ENCODE data around the gene DMAC2. TPM values are rescaled to one million over a fixed set of nuclear protein-coding genes. Genes with fewer than 3 reads are reported as not detected.

Gene DMAC2
- total and polyA plus RNA-seq, 4 donors = 25.5 to 51.7 (median 48.8) TPM

- peak overlapping the region; percentile 35 for H3K4me3 ChIP-seq
- H3K9me3 ChIP-seq (ENCODE audit: control insufficient read depth in 4 of 4, insufficient read depth in 3 of 4, low read length in 3 of 4) = no peaks in the 10 kb centered on the region
- no peak for ATAC-seq (ENCODE audit: insufficient read depth, low FRiP score)
- peak overlapping the region; percentile 59 to 86 for H3K27ac ChIP-seq (ENCODE audit: low read depth in 1 of 2, low read length in 1 of 2)
- H3K27me3 ChIP-seq (ENCODE audit: control insufficient read depth in 3 of 3, insufficient read depth in 3 of 3, low read length in 2 of 3) = no peaks in the 10 kb centered on the region
- H3K36me3 ChIP-seq (ENCODE audit: control insufficient read depth in 4 of 4, insufficient read depth in 4 of 4, low read length in 4 of 4) = peaks cover 0 to 29% (median 3%) of the 10 kb centered on the region in 4 donors
- TF ChIP-seq CTCF (IDR thresholded peaks at IDR 0.05; ENCODE audit: control extremely low read depth, extremely low read depth) = no peak
- WGBS, 2 donors = 62 to 80% methylated on average over 36 of the region's 36 CpGs
- peaks cover 0 to 26% (median 13%) of the 10 kb centered on the region in 5 donors for H3K4me1 ChIP-seq (ENCODE audit: control insufficient read depth in 5 of 5, insufficient read depth in 5 of 5, low read length in 5 of 5)
- DNase-seq = no peak
- no peak overlapping the region for H3K9ac ChIP-seq (ENCODE audit: insufficient read depth in 1 of 2, low read length in 2 of 2)
These were observed 13.4 kb downstream of the DMAC2 start for GRCh38 chr19:41426116-41426841.

- WGBS, 2 donors = 73 to 83% methylated on average over 28 of the region's 28 CpGs
- H3K9ac ChIP-seq (ENCODE audit: insufficient read depth in 1 of 2, low read length in 2 of 2) = no peak overlapping the region
- peak overlapping the region in 1 of 2 donors; percentile 59 for H3K27ac ChIP-seq (ENCODE audit: low read depth in 1 of 2, low read length in 1 of 2)
- ATAC-seq (ENCODE audit: insufficient read depth, low FRiP score) (no peak), DNase-seq (no peak)
- H3K9me3 ChIP-seq (ENCODE audit: control insufficient read depth in 4 of 4, insufficient read depth in 3 of 4, low read length in 3 of 4) = no peaks in the 10 kb centered on the region
- peak overlapping the region; percentile 11 for H3K4me3 ChIP-seq
- H3K27me3 ChIP-seq (ENCODE audit: control insufficient read depth in 3 of 3, insufficient read depth in 3 of 3, low read length in 2 of 3) = no peaks in the 10 kb centered on the region
- TF ChIP-seq CTCF (IDR thresholded peaks at IDR 0.05; ENCODE audit: control extremely low read depth, extremely low read depth) = no peak
- H3K4me1 ChIP-seq (ENCODE audit: control insufficient read depth in 5 of 5, insufficient read depth in 5 of 5, low read length in 5 of 5) = peaks cover 0 to 31% (median 13%) of the 10 kb centered on the region in 5 donors
- H3K36me3 ChIP-seq (ENCODE audit: control insufficient read depth in 4 of 4, insufficient read depth in 4 of 4, low read length in 4 of 4) = peaks cover 0 to 36% (median 4%) of the 10 kb centered on the region in 4 donors
These were observed 14.3 kb downstream of the DMAC2 start for GRCh38 chr19:41425174-41426115.

GRCh38 chr19:41424335-41425173 lies 15.2 kb downstream of the DMAC2 start:
- H3K27me3 ChIP-seq (ENCODE audit: control insufficient read depth in 3 of 3, insufficient read depth in 3 of 3, low read length in 2 of 3) = no peaks in the 10 kb centered on the region
- no peaks in the 10 kb centered on the region for H3K9me3 ChIP-seq (ENCODE audit: control insufficient read depth in 4 of 4, insufficient read depth in 3 of 4, low read length in 3 of 4)
- H3K27ac ChIP-seq (ENCODE audit: low read depth in 1 of 2, low read length in 1 of 2) = peak overlapping the region in 1 of 2 donors; percentile 60
- peaks cover 0 to 31% (median 13%) of the 10 kb centered on the region in 5 donors for H3K4me1 ChIP-seq (ENCODE audit: control insufficient read depth in 5 of 5, insufficient read depth in 5 of 5, low read length in 5 of 5)
- ATAC-seq (ENCODE audit: insufficient read depth, low FRiP score) (no peak), DNase-seq (no peak)
- 67% methylated on average over 21 of the region's 21 CpGs for WGBS, 2 donors
- no peak overlapping the region for H3K4me3 ChIP-seq
- no peak for TF ChIP-seq CTCF (IDR thresholded peaks at IDR 0.05; ENCODE audit: control extremely low read depth, extremely low read depth)
- peaks cover 4 to 39% (median 10%) of the 10 kb centered on the region in 4 donors for H3K36me3 ChIP-seq (ENCODE audit: control insufficient read depth in 4 of 4, insufficient read depth in 4 of 4, low read length in 4 of 4)
- H3K9ac ChIP-seq (ENCODE audit: insufficient read depth in 1 of 2, low read length in 2 of 2) = no peak overlapping the region

Measured in lung (tissue), 12 donors.